G401.6 (cell line): Measurements from ENCODE around the gene TEX2.
A peak's percentile ranks its signal among the peaks of the same experiment; 100 is the strongest.
"Not testable (repeated sequence)": the region's sequence is repeated elsewhere in the genome, so short reads cannot be mapped to it uniquely, and the experiment has no call there.

Experiments used
- FAIRE-seq: peaks from 2 replicates; lab custom pipeline; 2012; peaks lifted over from hg19 to GRCh38; lab: Jason Lieb, UNC

Gene TEX2

GRCh38 chr17:64135000-64135399 lies 128.1 kb downstream of the TEX2 start:
- no peak for FAIRE-seq

- no peak for FAIRE-seq
Observed at GRCh38 chr17:64134216-64134970, 128.7 kb downstream of the TEX2 start.

DNA sequence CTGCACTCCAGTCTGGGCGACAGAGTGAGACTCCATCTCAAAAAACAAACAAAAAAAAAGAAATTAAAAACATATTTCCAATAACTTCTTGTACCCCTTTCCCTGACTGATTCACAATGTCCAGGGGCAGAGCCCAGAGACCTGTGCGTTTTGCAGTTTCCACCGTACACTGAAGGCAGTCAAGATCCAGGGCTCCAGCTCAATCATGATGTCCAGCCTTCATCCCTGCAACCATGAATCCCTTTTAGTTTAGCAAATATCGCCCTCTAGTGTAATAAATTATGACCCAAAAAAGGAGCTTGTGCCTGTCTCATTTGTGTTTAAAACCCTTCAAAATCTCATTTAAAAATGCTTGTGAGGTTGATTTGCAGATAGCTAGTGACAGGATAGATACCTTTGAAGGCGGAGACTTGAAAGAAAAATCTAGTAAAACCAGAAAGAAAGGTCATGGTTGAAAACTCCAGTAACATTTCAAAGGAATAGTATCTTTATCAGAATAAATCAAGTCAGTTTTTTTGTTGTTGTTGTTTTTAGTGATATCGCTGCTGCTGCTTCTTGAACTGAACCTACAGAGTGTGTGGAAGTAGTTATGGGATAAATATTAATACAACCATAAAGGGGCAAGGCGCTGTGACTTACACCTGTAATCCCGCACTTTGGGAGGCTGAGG lies 129.4 kb downstream of the TEX2 start:
- peak; percentile 97 for FAIRE-seq

- FAIRE-seq: no peak
Observed at GRCh38 chr17:64131606-64132270, 131.3 kb downstream of the TEX2 start.

DNA sequence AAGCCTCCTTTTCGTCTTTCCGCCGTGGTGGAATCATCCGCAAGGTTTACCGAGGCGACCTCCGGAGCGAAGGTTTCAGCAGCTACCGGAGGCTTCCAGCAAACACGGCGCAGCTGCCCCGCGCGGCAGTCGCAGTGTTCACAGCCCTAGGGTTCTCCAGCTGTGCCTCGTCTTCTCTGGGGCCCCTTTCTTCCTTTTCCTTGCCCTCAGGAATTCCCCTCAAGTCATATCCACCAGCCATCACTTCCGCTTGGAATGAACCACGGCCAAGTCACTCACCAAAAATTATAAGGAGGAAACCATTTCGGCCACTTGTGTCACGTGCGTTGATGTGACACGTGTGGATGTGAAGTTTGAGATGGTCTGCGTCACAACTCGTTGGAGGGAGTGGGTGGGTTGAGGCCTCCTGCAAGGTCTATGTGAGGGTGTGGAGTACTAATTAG lies 132.5 kb downstream of the TEX2 start:
- FAIRE-seq: no peak

DNA sequence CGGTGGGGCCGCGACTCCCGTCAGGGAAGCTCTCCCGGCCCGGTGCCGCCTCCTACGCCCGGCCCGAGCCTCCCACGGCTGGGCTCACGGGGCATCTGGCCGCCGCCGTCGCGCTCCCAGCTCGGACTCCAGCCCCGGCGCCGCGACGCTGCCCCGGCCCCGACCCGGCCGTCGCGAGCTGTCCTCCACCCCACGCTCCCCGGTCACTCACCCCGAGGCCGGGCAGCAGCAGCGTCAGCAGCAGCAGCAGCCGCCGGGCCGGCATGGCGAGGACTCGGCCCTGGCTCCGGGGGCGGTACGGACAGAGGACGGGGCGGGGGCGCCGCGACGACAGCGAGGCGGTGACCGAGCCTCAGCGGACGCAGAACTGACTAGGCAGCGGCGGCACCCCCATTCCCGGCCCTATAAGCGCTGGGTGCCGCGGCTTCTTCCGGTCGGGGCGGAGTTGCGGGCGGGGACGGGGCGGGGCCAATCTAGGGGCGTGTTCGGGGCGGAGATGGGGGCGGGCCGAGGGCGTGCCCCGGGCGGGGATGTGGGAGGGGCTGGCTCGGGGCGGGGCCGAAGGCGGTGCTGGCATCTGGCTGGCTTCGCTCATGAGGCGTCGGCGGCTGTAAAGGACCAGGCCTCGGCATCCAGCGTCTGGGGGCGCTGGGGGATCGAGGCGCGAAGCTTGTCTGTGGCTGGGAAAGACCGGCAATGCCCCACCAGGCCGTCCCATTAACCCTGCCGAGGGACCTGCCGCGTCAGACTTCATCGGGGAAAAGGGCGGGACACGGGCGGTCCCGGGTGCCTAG lies 133.1 kb downstream of the TEX2 start, which contains the start of gene ERN1:
ERN1 (minus strand) TSS at position 380 of the 794 bp plus-strand sequence; CDS start at position 265, 115 bp downstream.
- FAIRE-seq: no peak

DNA sequence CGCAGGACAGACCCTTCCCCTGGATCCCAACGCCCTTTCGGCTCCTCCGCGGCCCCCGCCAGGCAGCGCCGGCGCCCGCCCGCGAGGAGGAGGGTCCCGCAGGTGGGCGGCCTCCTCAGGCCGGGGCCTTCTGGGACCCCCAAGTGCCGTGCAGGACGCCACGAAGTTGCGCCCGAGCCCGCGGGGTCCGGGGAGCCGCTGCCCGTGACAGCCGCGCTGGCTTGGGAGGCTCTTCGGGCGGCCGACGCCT lies 133.6 kb downstream of the TEX2 start:
- FAIRE-seq: no peak

DNA sequence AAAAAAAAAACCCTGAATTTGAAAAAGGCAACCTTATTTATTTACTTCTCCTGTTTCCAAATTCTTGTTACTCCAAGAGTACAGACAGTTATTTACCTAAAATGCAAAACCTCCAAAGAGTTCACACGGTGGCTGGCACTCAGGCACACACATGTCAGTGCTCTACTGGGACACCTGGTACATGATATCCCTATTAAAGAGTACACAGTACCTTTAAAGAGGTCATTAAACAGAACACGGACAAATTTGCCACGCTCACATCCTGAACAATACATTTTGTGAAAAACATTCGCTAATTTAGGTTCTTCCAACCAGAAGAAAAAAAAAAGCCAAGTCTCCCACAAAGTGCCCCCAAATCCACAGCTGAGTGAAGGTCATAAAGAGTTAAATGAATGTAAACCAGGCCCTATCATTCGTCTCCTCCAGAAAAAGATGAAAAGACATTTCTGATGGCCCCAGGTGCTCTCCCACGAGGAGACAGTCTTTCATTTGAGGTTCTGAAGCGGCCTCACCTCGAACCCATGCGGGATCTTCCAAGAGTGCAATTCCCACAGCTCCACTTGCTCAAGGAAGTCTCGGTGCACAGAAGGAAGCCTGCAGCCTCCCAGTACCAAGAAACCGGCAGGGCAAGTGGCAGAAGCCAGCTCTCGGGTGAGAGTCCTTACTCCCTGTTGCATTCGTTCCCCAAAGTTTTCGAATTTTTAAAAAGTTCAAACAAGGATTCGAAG lies 134.1 kb downstream of the TEX2 start:
- FAIRE-seq: no peak

DNA sequence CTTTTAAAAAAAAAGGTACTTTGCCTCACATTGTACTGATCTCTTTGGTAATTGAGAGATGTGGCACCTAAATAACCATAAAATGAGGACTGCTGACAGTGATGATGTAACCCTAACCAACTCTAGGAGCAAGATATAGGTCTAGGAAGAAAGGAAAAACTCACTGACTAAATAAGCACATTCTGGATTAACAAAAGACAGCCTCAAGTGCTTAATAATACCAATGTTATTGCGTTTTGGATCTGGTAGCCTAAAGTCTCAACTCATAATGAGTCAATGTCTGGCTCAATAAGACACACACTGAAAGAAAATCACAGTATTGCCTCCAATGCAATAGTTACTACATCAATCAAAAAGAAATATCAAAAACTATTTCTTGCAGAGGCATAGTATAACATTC lies 136.1 kb downstream of the TEX2 start:
- FAIRE-seq: no peak

- FAIRE-seq: no peak
Observed at GRCh38 chr17:64125937-64126336, 137.1 kb downstream of the TEX2 start.

DNA sequence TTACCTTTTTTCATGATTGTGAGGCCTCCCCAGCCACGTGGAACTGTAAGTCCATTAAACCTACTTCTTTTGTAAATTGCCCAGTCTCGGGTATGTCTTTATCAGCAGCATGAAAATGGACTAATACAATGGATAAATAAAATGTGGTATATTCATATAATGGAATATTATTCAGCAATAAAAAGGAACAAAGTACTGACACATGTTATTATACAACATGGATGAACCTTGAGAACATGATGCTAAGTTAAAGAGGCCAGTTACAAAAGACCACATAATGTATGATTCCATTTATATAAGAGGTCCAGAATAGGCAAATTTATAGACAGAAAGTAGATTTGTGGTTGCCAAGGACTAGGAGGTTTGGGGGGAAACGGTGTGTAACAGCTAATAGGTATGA lies 138.5 kb downstream of the TEX2 start:
- no peak for FAIRE-seq

- FAIRE-seq: no peak
Observed at GRCh38 chr17:64123114-64123513, 139.9 kb downstream of the TEX2 start.

DNA sequence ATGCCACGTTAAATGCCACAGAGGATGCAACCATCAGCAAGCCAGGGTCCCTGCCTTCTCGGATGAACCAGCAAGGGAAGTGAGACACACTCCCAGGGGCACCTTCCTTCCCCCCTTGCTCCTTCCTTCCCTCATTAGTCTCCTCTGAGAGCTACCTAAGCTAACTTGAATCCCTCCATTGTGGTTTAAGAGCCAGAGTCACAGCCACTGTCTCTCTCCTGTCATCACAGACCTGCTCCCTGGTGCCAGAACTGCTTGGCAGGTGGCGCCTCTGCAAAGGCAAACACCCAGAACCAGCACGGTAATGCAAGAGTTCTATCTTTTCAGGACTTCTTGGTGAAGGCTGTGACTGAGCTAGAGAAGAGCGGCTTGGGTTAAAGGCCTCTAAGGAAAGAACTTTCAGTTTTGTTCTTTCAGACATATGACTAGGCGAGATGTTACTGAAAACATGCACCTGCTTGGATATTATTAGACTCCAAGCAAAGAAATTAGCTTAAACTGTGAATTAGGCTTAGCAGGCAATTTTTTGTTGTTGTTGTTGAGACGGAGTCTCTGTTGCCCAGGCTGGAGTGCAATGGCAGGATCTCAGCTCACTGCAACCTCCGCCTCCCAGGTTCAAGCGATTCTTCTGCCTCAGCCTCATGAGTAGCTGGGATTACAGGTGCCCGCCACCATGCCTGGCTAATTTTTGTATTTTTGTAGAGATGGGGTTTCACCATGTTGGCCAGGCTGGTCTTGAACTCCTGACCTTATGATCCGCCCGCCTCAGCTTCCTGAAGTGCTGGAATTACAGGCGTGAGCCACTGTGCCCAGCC lies 141.9 kb downstream of the TEX2 start:
- FAIRE-seq: not testable (repeated sequence)

GRCh38 chr17:64120159-64120810 lies 142.8 kb downstream of the TEX2 start:
- no peak for FAIRE-seq

- no peak for FAIRE-seq
Observed at GRCh38 chr17:64117981-64118979, 144.8 kb downstream of the TEX2 start.

GRCh38 chr17:64115822-64116534 lies 147.1 kb downstream of the TEX2 start:
- no peak for FAIRE-seq

DNA sequence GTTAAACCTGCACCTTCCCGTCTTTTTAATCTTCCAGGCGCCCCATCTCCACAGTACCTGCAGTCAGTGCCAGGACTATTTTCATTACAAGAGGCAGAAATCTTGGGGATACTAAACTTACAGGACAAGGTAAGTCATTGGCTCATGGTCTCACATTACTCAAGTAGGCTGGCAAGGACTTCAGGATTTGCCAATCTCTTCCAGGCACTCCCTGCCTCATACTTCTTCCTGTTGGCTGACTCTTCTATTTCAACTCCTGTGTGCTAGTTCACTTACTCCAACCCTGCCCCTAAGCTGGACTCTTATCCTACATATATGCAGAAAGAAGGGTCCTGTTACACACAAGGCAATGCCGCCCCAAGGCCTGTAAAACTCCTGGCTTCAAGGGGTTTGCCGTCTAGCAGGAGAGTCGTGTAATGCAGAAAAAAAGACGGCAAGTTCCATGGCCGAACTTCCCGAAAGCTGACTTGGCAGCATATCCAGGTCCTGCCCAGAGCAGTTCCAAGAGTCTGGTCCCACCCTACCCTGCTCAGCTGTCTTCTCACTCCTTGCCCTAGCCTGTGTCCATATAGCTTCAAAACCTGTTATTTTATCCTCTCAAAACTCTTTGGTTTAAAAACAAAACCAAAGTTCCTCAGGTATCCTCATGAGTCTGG lies 147.9 kb downstream of the TEX2 start:
- no peak for FAIRE-seq

- FAIRE-seq: no peak
Observed at GRCh38 chr17:64113006-64113405, 150.1 kb downstream of the TEX2 start.
